HG03565 (cell line): Measurements from ENCODE around the gene MACC1.

ENCODE experiments used
- ATAC-seq: cut with Tn5 transposase; IDR thresholded peaks from one replicate; pipeline ENCODE4 v1.9.1; 2021; ENCODE audit warnings: mild to moderate bottlenecking, moderate library complexity; ENCODE audit not compliant: unreplicated experiment

Gene MACC1, protein sequence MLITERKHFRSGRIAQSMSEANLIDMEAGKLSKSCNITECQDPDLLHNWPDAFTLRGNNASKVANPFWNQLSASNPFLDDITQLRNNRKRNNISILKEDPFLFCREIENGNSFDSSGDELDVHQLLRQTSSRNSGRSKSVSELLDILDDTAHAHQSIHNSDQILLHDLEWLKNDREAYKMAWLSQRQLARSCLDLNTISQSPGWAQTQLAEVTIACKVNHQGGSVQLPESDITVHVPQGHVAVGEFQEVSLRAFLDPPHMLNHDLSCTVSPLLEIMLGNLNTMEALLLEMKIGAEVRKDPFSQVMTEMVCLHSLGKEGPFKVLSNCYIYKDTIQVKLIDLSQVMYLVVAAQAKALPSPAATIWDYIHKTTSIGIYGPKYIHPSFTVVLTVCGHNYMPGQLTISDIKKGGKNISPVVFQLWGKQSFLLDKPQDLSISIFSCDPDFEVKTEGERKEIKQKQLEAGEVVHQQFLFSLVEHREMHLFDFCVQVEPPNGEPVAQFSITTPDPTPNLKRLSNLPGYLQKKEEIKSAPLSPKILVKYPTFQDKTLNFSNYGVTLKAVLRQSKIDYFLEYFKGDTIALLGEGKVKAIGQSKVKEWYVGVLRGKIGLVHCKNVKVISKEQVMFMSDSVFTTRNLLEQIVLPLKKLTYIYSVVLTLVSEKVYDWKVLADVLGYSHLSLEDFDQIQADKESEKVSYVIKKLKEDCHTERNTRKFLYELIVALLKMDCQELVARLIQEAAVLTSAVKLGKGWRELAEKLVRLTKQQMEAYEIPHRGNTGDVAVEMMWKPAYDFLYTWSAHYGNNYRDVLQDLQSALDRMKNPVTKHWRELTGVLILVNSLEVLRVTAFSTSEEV

DNA sequence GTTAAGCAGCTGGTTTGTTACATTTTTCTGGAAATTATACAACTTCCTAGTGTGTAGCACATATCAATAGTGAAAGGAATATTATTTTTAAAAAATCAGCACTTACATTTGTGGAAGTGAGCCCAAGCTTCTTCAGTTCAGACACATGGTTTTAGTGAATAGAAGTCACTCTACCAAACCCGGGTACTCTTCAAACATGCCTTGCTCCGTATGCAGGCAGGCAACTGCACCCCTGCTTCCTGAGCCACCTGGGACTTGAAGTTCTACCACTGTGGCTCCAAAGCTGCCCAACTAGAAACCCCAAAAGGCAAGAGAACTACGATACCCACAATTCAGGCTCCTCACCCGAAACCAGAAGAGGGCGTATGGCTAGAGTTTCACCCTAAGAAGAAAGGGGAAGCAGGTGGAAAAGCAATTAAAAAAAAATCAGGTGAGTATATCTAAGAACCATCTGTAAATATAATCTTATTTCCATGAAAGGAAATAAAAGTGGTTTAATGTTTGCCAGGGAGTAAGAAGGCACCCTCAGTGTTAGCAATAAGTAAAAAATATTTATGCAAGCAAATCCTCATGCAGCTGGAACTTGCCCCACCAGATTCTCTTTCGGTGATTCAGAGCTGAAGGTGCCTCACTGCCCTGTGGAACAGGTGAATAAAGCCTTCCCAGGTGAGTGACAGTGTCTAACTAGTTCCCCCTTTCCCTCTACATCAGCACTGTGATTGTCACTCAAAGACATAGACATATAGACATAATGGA is at the start of gene MACC1:
TSS of gene MACC1 (minus strand) at position 192 of the 756 bp plus-strand sequence. CDS start 55,522 bp downstream, outside the sequence.
- ATAC-seq = peak; percentile 39

DNA sequence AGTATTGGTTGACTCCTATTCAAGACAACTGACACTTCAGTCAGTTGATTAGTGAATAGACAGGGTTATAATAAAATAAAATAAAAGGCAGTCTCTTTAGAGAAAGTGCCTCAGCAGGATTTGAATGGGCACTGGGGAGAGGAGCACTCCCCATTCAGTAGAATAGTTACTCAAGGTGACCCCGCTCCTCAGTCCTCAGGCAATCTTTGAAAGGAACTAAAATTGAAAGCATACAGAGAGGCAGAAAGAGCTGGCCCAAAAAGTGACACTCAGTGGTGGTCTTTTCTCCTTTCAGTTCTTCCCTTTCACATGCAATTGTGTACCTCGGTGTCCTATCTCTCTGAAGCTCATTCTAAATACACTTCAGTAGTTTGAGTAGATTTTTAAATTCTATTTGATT is 47.4 kb upstream of the MACC1 start:
- ATAC-seq = no peak

DNA sequence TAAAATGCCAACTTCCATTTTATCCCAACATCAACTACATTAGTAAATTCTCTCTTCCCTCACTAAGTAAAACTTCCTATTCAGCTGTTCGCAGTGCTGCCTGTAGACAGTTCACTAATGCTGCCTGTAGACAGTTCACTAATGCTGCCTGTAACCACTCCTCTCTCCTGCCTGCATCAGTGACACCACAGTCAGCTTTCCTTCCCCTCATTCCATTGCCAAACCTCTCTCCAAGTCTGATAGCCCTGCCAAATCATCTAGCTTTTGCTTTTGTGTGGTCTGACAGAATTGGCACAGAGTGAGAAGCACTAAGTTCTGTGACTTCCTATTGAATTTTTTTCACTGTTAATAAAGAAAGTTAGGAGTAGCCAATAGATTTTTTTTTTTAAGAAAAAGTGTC is 43.0 kb upstream of the MACC1 start:
- no peak for ATAC-seq

DNA sequence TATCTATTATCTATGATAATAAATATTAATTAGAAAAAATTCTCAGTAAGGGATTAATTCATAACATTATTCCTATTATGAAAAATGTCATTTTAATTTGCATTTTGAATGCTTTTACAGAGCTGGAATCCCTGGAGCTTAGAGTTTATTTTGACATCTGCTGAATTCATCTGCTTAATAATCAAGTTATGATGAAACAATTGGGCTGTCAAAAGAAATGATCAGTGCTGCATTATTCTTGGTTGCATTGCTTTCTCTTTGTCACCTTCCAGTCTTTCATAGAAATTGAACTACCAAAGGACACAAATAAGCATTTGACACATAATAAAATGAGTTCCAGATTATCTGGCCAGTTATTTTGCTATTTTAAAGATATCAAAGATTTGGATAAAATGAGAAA is 40.0 kb upstream of the MACC1 start:
- no peak for ATAC-seq

DNA sequence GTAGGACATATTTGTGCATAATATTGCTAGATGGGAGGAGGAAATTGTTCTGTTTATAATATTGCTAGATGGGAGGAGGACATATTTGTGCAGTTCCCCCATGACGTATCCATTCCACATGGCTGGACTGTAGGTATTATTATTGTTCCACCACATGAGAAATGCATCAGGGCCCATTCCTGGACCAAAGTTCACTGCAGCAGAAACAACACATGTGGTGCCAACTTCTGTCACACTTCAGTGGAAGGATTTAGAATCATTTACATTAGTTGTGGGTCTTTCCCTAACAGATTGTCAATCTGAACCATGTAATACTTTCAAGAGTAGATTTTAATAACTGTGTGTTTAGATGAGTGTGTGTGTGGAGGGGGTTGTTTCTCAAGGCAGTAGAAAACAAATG is 32.7 kb upstream of the MACC1 start:
- no peak for ATAC-seq

DNA sequence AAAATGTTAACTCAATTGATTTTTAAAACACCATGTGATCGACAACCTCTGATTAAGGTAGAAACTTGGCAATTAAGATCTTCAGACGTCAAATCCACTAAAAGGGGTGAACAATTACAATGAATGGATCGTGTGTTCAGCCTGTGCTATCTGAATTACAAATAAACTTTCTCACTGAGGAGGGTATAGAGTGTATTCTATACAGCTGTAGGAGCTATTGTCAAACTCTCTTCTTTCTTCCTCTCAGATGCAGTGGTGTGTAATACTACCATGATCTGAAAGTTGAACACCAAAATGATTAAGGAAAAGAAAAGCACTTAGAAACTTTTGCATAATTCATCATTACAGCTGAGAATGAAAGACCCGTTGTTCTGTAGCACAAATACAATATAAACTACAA is 32.2 kb upstream of the MACC1 start:
- ATAC-seq = no peak

DNA sequence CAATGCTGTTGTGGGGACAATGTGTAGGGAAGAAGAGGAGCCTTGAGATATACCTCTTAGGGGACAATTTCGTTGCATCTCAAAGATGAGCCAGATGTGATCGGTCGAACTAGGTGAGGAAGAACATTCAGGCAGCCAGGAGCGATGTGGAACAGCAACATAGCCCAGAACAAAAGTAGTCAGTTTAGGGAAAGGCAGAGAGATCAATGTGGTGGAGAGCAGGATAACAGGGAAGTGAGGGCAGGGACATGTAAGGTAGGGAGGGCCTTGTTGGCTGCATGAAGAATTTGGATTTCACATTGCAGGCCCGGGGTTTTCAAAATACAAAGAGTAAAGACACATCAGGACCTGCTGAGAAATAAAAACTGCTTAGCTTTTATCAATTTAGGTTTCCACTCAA is 29.1 kb upstream of the MACC1 start:
- ATAC-seq = no peak

DNA sequence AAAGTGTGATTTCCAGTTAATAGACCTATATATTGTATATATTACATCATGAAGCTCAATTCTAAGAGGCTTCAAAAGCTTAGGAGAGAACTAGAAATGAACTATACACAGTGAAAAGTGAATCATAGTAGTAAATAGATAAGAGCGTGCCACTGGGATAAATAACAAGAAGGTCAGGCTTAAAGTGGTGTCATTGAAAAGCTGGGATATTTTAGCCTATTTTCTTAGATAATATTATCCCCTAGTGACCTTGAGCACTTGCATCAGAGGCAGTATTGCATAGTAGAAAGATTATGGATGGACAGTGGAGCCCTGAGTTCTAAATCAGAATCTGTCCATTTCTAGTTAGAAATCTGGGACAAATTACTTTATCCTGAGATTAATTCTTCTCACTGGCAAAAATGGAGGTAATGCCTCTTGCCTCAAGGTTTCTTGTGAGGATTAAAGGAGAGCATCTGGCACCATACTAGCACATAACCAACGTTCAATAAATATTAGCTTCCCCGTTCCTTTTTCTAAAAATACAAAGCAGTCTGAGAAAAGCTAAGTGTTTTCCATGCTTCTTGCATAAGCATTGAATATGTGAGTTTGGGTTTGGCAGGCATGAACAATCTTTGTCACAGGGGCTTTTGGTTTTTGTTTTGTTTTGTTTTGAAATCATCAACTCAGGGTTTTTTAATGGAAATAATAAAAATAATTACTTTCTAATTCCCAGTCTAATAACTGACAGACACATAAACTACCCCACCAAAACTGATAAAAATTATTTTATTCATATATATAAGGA is 27.3 kb upstream of the MACC1 start:
- ATAC-seq = no peak

DNA sequence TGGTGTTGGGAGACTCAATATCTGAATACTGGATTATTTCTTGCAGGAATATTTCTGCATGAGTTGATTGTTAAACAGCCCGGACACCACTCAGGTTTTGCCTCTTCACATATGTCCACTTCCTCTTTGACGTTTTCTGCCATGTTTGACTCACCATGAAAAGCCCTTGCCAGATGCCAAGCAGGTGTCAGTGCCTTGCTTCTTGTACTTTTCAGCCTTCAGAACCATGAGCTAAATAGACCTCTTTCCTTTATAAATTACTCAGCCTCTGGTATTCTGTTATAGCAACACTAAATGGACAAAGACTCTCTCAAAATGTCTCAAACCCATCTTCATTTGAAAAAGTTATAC is 24.7 kb upstream of the MACC1 start:
- ATAC-seq = peak; percentile 26

DNA sequence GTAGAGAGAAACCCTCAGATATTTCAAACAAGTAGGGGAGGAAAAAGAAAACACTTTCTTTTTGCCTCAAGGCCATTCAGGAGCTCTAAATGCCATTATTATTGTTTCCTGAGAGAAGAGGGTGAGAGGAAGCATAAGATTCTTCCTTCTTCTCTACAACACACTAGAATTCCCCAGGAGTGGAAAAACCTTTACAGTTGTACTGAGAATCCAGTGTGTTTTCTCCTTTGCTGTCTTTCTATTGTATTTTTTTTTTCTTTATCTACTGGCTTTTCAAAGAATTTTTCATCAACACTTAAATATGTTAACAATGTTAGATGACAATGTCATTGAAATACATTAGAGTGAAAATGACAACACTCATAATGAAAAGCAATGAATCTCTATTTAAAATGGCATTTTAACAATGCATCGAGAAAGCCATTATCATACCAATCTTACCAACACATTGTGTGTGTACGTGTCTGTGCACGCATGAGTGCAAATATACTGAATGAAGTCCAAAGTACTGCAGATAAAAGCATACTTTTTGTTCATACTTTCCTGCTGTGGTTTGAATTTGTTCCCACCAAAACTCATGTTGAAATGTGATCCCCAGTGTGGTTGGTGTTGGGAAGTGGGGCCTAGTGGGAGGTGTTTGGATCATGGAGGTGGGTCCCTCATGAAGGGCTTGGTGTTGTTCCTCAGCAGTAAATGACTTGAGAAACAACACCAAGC is 24.2 kb upstream of the MACC1 start:
- no peak for ATAC-seq

DNA sequence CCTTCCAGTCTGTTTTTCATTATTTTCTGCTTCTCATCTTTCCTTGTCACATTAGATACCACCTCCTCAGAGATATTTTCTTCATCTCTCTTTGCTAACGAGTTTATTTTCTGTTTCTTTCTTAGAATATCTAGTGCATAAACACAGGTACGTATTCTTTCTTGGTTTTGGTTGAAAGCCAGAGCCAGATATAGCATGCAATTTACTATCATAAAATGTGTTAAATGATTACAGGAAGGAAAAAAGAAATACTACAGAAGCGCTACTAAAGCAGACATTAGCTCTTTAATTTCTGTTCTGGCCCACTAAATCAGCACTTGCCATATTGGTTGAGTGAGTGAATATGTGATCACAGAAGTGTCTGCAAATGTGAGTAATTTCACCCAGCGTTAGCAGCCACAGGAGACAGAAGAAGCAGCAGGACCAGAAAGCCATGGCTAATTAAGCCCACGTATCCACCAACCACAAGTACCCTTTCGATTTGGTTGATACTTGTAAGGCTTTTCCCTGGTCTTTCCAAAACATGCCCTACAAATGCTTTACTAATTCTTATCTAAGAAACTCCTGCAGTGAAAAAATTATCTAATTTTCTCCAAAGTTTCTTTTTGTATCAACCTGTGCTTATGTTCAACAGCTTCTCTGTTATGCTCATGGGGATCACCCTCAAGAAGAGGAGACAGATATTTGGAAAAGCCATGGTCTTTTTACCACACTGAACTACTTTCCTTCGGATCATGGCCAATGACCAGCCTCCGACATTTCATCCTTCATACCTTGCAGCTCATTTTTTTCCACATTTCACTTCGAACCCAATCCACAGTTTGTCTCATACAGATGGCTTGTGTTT is 23.1 kb upstream of the MACC1 start:
- peak; percentile 35 for ATAC-seq

DNA sequence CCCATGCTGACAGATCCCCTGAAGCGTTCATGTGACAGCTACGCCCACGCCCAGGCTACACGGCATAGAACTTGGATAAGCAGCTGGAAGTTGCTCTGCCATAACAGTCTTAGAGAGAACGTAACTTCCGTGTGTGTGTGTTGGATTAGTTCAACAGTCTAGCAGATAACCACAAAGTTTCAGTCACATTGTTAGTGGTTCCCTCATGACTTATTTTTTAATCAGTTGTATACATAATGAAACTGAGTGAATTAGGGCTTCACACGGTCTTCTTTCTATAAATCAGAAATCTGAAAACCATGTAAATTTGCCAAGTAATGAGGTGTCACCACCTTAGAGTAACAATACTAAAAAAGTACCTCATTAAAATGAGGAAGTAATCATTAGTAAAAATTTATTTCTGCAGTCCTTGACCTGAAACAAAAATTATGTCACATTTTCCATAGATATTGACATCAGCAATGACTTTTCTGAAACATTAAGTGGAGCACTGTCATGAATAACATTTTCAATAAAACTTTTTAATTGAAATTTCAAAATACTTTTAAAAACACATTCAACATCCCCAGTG is 21.7 kb upstream of the MACC1 start:
- ATAC-seq = peak; percentile 88

DNA sequence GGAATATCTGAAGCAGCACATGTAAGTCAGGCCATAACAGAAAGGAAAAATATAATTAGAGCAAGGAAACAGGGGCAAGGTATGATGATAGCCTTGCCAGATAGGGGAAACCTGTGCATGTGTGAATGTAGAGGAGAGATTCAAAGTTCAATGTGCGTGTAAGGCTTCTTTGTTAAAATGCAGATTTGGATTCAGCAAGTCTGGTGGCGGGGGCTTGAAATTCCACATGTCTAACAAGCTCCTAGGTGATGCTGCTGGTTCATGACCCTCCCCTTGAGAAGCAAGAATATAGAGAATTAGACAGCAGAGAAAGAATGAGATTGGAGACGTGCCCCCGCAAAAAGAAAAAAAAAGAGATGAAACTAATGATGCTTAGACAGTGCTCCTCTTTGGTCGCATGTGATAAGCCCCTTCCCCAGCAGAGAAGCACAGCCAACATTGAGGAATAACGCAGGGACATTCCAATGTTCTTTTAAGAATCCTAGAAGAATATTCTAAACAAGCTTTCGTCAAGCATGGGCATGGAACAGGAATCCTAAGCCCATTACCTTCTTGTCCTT is 21.1 kb upstream of the MACC1 start:
- no peak for ATAC-seq

DNA sequence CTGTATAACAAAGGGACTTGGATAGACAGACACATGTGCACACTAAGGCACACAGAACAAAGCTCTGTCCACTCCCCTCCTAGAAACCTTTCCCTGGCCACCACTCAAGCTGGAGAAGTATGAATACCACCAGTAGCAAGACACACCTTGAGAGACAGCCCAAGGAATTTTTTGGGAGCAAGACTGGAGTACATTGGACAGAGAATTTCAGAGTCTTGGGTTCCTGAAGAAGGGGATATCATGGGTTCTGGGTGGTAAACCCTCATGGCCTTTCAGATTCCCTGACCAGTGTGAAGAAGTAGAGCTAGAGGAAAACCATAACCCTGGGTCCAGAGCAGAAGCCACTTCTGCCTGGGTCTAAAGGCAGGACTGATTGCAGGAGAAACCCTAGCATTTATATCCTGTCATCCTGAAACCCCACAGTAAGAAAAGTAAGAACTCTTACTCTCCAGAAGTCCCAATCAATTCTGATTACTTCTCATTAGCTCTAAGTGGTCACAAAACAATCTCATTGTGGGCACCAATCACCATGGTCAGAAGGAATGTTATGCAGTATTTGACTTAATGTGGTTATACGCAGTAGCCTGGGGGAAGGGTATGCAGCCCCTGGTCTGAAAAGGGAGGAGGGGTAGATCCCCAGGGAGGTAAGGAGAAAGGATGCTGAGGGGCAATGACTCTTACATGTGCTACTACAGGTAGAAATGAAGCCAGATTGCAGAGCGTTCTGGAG is 20.4 kb upstream of the MACC1 start:
- no peak for ATAC-seq

DNA sequence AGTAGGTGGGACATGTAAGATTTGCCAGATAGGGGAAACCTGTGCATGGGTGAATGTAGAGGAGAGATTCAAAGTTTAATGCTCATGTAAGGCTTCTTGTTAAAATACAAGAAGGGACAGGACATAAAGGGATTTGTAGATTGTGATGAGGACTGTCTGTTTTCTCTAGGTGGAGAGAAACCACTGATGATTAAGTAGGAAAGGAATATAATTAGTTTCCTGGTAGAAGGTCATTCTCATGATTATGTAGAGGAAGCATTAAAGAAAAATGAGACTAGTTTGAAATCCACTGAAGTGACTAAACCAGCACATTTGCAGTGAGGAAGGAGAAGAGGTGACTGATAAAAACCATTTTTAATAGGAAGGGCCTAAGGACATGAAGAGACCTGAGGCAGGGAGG is 19.6 kb upstream of the MACC1 start:
- ATAC-seq = no peak

DNA sequence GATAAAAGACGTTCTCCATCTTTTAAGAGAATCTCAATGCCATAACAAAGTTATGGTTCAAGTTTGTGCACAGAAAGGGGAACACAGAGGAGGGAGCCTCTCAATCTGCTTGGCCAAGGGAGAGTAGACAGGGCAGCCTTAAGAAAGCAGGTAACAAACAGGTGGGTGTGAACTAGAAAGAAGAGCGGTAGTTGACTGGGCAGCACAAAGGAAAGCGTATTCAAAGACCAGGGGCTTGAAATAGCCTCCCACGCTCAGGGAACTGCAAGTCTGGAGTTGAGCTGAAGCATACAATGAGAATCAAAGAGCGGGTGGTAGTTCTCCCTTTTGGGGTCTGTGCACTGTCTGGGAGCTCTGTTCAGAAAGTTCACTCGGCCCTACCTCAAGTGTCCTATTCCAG is 18.9 kb upstream of the MACC1 start:
- ATAC-seq = no peak

DNA sequence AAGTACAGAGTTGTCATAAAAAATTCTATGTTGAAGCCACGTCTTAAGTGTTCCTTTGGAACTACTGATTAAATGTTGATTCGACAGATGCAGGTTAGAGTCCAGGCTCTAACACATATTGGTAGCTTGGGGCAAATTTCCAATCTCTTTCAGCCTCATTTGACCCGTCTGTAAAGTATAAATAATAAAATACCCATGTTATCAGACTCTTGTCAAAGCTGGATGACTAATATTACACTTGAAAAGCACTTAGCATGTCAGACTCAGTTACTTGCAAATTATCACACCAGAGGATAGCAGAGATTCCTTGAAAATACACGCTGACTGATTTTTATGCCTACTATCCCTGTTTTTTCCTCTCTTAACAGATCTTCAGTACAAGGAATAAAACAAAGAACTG is 18.1 kb upstream of the MACC1 start:
- ATAC-seq = no peak

DNA sequence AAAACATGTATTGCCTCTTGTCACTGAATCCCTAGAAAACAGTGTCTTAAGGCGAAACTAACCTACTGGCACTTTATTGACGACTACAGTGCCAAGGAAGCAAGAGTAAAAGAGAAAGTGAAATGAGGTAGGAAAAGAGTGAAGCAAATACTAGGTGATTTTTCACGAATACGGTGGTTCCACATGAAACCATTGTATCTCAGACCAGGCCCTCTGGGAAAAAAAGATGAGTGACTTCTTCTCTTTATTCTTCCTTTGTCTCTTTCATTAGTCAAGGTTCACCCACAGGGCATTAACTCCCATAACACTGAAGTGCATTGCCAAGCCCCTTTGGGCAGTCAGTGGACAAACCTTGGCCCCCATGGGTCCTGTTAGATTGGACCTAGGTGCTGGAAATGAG is 16.2 kb upstream of the MACC1 start:
- ATAC-seq = no peak
